ENCODE measurements around the gene CDC27.

- TF ChIP-seq CTCF (IDR thresholded peaks at IDR 0.05), result no peak
- TF ChIP-seq EZH2 (IDR thresholded peaks at IDR 0.05; ENCODE audit: borderline replicate concordance, insufficient read depth, low read depth, low read length, poor library complexity, severe bottlenecking), result no peak
Measured at GRCh38 chr17:47205419-47205963, 16.4 kb upstream of the CDC27 start.

All from B cell (primary cell).